Spleen (tissue), 11 donors: Measurements from ENCODE around the gene OGN. TPM values are rescaled to one million over a fixed set of nuclear protein-coding genes. Genes with fewer than 3 reads are reported as not detected.

Experiments used
- DNase-seq: peaks from one replicate; pipeline ENCODE4 v3.0.0-alpha.2; 2020
- H3K27ac ChIP-seq, 8 donors: fragments of 200-600 bp; sonication (generic) in 7 of 8; 1 replicate in 4 of 8; 2 replicates in 4 of 8; pipeline versions ENCODE4 v1.5.0 to v1.8.0; 2016 to 2021; ENCODE audit warnings: inconsistent platforms in 4 of 8, mild to moderate bottlenecking in 4 of 8, moderate library complexity in 1 of 8
- H3K27me3 ChIP-seq, 7 donors: fragments of 200-600 bp; sonication (generic) in 6 of 7; replicated peaks in 1 of 7; 1 replicate in 4 of 7; 2 replicates in 3 of 7; pipeline versions ENCODE4 v1.5.0 to v1.8.0; 2016 to 2021; ENCODE audit warnings: inconsistent platforms in 3 of 7, mild to moderate bottlenecking in 1 of 7
- H3K36me3 ChIP-seq, 6 donors: fragments of 200-600 bp; sonication (generic) in 5 of 6; 1 replicate in 4 of 6; 2 replicates in 2 of 6; pipeline versions ENCODE4 v1.5.0 to v1.8.0; 2016 to 2021; ENCODE audit warnings: inconsistent platforms in 2 of 6
- H3K4me1 ChIP-seq, 6 donors: fragments of 200-600 bp; sonication (generic) in 5 of 6; 1 replicate in 3 of 6; 2 replicates in 3 of 6; pipeline versions ENCODE4 v1.5.0 to v1.8.0; 2016 to 2021; ENCODE audit warnings: inconsistent platforms in 3 of 6
- H3K4me3 ChIP-seq, 8 donors: fragments of 200-600 bp; sonication (generic) in 7 of 8; 1 replicate in 4 of 8; 2 replicates in 4 of 8; pipeline versions ENCODE4 v1.5.0 to v1.8.0; 2016 to 2021; ENCODE audit warnings: inconsistent platforms in 4 of 8, mild to moderate bottlenecking in 4 of 8, moderate library complexity in 2 of 8
- H3K9me3 ChIP-seq, 8 donors: fragments of 200-600 bp; sonication (generic) in 7 of 8; 1 replicate in 4 of 8; 2 replicates in 4 of 8; pipeline versions ENCODE4 v1.5.0 to v1.8.0; 2016 to 2021; ENCODE audit warnings: inconsistent platforms in 4 of 8
- CTCF ChIP-seq, 11 experiments: fragments of 200-600 bp in 7 of 11; fragments of 450-650 bp in 4 of 11; sonication (generic) in 4 of 11; IDR thresholded peaks in 8 of 11; conservative IDR thresholded peaks in 3 of 11; 1 replicate in 7 of 11; 2 replicates in 4 of 11; pipeline versions ENCODE4 v1.4.0 to v1.8.0; 2016 to 2021; ENCODE audit warnings: antibody characterized with exemption in 11 of 11, inconsistent platforms in 4 of 11, mild to moderate bottlenecking in 1 of 11
- POLR2A ChIP-seq, 3 donors: fragments of 450-650 bp; IDR thresholded peaks; one replicate each; pipeline ENCODE4 v1.5.1; 2017; ENCODE audit warnings: antibody characterized with exemption in 3 of 3, mild to moderate bottlenecking in 1 of 3
- POLR2AphosphoS5 ChIP-seq, 3 donors: sonication (generic); formaldehyde crosslinking; IDR thresholded peaks; one replicate each; pipeline ENCODE4 v1.5.1; 2017; ENCODE audit warnings: antibody characterized with exemption in 3 of 3
- WGBS, 5 donors: extraction: QIAGEN DNeasy Blood & Tissue Kit in 3 of 5; methylation state at CpG; one replicate each; pipeline versions ENCODE4 v1.1.5 to v1.1.7; 2013 to 2018; 5-methylcytosine and 5-hydroxymethylcytosine counted together
- intact Hi-C: fragments of 100-400 bp; cut with DNase I; formaldehyde crosslinking; loops from one replicate; pipeline ENCODE4 v1.15.0; 2023; ENCODE audit warnings: low total_unique reads
- polyA plus RNA-seq, 3 donors: library from polyadenylated mRNA; stranded (reverse); fragments of 200-250 nt; gene quantifications; one replicate each; pipeline ENCODE4 v1.2.1, GENCODE V29; 2013
- total RNA-seq, 7 donors: library from RNA; depleted of rRNA in 3 of 7; stranded (reverse); fragments of >200 nt in 3 of 7; fragmentation: NEBNext Ultra II Directional in 4 of 7; extraction: Animal tissue kit (Norgen Biotek cat#: 25700) in 4 of 7; gene quantifications; one replicate each; pipeline versions ENCODE4 v1.1.0 to v1.2.1, GENCODE V29; 2016 to 2021
- donor health status: healthy with polysubstance abuse.
- donor health status: DM: no; HTN: no; CAD: no; lungs with moderate emphysema.
- donor health status: DM: no; HTN: no; CAD: no.
- donor health status: Bipolar disorder and iron deficiency.
- donor health status: healthy.
- donor health status: DM: no; HTN: no; CAD: no.
- donor health status: DM: yes; HTN: yes; CAD: no.

The OGN gene
- total and polyA plus RNA-seq, 10 donors, result 0.14 to 1.3 (median 0.57) TPM; not detected in 1

GRCh38 chr9:92439921-92440750 lies 35.8 kb upstream of the OGN start:
- no peak overlapping the region for H3K4me3 ChIP-seq
- TF ChIP-seq CTCF (IDR thresholded peaks at IDR 0.05 in 8 of 11, conservative IDR thresholded peaks at IDR 0.05 in 3 of 11) (no peak), POLR2A (IDR thresholded peaks at IDR 0.05) (no peak), POLR2AphosphoS5 (IDR thresholded peaks at IDR 0.05) (no peak)
- no peaks in the 10 kb centered on the region for H3K36me3 ChIP-seq
- H3K27ac ChIP-seq, result peak overlapping the region in 4 of 8 donors; percentile 2 to 46 (median 32)
- no peaks in the 10 kb centered on the region for H3K27me3 ChIP-seq
- intact Hi-C loops, result loop anchor here (10.0 kb wide), 1 partner anchor 305 kb away; no protein-coding TSS in a partner anchor
- no peaks in the 10 kb centered on the region for H3K9me3 ChIP-seq
- no peak for DNase-seq
- 85 to 88% (median 87%) methylated on average over 5 of the region's 5 CpGs for WGBS, 5 donors
- peaks cover 0 to 7% (median 0%) of the 10 kb centered on the region in 6 donors for H3K4me1 ChIP-seq

- no peak for TF ChIP-seq POLR2A (IDR thresholded peaks at IDR 0.05)
- peak in 4 of 11 experiments; percentile 12 to 32 (median 20) for TF ChIP-seq CTCF (IDR thresholded peaks at IDR 0.05 in 8 of 11, conservative IDR thresholded peaks at IDR 0.05 in 3 of 11)
- Histone ChIP-seq H3K27me3 (no peaks in the 10 kb centered on the region), H3K4me3 (no peak overlapping the region), H3K36me3 (no peaks in the 10 kb centered on the region), H3K9me3 (no peaks in the 10 kb centered on the region), H3K27ac (no peak overlapping the region), H3K4me1 (peaks cover 0 to 7% (median 0%) of the 10 kb centered on the region in 6 donors)
- intact Hi-C loops, result loop anchor here (10.0 kb wide), 1 partner anchor 304 kb away; no protein-coding TSS in a partner anchor
- 73 to 87% (median 81%) methylated on average over 5 of the region's 5 CpGs for WGBS, 5 donors
- no peak for DNase-seq
These were observed 34.6 kb upstream of the OGN start for GRCh38 chr9:92438900-92439526.

GRCh38 chr9:92435263-92435662 lies 30.9 kb upstream of the OGN start:
- 40 to 76% (median 57%) methylated on average over 1 of the region's 1 CpG for WGBS, 5 donors
- intact Hi-C loops, result loop anchor here (10.0 kb wide), 1 partner anchor 300 kb away; no protein-coding TSS in a partner anchor
- no peak for DNase-seq
- Histone ChIP-seq H3K27ac (no peak overlapping the region), H3K36me3 (no peaks in the 10 kb centered on the region), H3K27me3 (no peaks in the 10 kb centered on the region), H3K4me1 (peaks cover 0 to 7% (median 0%) of the 10 kb centered on the region in 6 donors), H3K4me3 (no peak overlapping the region), H3K9me3 (no peaks in the 10 kb centered on the region)
- TF ChIP-seq POLR2A (IDR thresholded peaks at IDR 0.05) (no peak), POLR2AphosphoS5 (IDR thresholded peaks at IDR 0.05) (no peak), CTCF (IDR thresholded peaks at IDR 0.05 in 8 of 11, conservative IDR thresholded peaks at IDR 0.05 in 3 of 11) (no peak)
